Cardiac septum (tissue), 1 donor: ENCODE results near the gene TCEAL4. TPM values are rescaled to one million over a fixed set of nuclear protein-coding genes. Genes with fewer than 3 reads are reported as not detected.

Experiments used
- DNase-seq: peaks from one replicate; pipeline ENCODE4 v3.0.0-alpha.2; 2020; ENCODE audit warnings: low spot score
- intact Hi-C: fragments of 100-400 bp; cut with DNase I; formaldehyde crosslinking; loops from one replicate; pipeline ENCODE4 v1.14.0; 2022
- long read RNA-seq: library from polyadenylated mRNA; unstranded; transcript quantifications from one replicate; pipeline ENCODE4 v2.0.0, GENCODE V29; 2021
- total RNA-seq: library from RNA; stranded (reverse); fragmentation: NEBNext Ultra II Directional; extraction: Animal tissue kit (Norgen Biotek cat#: 25700); gene quantifications from one replicate; pipeline ENCODE4 v1.2.1, GENCODE V29; 2021
- donor health status: DM: no; HTN: no; CAD: no.

TCEAL4 gene
- 68.0 TPM for total RNA-seq
- long read RNA-seq, transcript TCEAL4-212 (3 exons, 1,008 nt): minor isoform, 8 of 93 reads
- long read RNA-seq, transcript TCEAL4-208 (3 exons, 1,273 nt): major isoform, 69 of 93 reads
- long read RNA-seq, partial matches to known transcripts: 0 of 93 reads
- long read RNA-seq, other reads (novel, unspliced or antisense): 12 of 93 reads

DNA sequence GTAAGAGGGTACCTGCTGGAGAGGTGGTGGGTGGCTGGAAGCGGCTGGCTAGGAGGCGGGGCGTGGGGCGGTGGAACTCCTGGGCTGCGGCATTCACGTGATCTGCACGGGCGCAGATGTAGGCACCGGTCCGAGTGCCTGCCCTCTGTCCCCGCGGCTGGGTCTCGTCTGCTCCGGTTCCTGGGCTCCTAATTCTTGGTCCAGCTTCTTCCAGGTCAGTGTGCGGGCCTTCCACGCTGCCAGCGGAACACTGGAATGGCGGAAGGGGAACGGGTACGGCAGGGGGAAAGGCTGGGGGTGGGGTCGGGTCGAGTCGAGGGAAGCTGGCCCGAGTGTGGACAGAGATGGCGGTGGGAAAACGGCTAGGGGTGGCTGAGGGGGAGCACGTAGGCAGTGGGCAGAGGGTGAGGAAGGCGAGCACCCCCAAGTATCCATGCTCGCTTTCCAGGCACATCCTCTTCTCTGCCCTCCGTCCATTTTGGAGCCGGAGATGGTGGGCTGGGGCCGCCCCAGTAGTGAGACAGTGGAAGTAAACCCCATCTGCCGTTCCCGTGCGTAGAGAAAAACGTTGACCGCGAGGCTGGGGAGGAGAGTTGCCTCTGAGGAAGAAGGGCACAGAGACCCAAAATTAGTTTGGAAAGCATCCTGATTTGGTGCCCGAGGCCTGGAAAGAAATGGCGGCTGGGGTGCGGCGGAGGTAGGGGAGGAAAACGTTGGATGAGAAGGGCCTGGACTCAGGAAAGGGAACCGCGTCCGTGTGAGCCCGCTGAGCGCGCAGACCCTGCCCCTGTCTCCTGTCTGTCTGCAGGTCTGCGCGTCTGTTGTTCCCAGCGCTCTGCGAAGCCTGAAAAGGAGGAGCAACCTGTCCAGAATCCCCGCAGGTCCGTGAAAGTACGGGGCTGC lies at the start of gene TCEAL4:
Gene TCEAL4, plus strand, starts transcription at position 105 of the 903 bp plus-strand sequence. CDS start 1,161 bp downstream, outside the sequence.
- DNase-seq: peak; percentile 82
- intact Hi-C loops: no loop called here

DNA sequence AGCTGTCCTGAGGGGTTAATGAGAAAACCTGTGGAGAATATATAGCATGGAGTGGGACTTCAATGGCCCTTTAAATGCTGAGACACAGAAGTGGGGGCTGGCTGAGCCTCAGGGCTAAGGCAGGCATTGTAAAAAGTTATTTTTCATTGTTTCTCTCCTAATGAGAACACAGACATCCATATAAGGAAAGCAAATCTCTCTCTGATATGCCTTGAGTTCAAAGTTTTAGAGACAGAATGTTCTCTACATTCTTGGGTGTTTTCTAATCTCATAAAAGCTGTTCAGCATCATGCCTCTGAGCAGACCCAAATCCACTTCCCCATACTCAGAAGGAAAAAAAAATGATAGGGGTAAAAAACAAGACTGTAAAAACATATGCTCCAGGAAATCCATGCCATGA lies 49.2 kb upstream of the TCEAL4 start:
- intact Hi-C loops: no loop called here

DNA sequence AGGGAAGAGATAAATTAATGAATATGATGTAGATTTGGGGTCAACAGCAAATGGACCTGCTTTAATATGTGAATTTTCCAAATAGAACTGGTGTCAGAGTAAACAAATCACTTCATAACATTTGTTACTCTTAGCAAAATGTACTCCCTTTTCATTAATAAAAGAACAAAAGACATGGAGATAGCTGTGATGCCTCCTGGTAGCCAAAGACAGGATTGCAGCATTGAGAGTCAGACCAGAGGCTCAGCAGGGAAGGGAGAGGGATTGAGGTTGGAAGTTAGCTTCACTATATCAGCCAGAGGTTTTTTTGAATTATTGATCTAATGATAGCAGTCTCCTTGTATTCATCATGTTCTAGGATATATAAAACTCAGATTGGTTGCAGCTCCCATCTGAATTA lies 48.6 kb upstream of the TCEAL4 start:
- intact Hi-C loops: no loop called here

More for the DNA sequence above, 49.2 kb upstream of the TCEAL4 start:
- no peak for DNase-seq

DNA sequence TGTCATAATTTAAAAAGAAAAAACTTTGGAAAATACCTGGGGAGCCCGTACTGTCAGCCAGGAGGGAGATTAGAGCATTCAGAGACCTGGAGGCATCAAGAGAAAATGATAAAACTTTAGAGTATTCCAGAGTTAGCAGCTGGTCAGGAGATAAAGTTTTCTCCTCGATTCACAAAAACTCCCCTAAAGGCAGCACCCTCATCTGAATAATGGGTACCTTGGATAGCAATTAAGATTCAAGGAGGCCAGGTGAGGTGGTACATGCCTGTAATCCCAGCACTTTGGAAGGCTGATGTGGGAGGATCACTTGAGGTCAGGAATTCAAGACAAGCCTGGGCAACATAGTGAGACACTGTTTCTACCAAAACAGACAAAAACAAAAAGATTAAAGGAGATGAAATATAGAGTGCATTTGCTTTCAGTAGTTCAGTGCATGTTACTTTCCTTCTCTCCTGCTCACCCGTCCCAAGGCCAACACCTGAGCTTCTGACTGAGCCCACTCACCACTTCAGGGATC lies 47.4 kb upstream of the TCEAL4 start:
- DNase-seq: no peak
- intact Hi-C loops: no loop called here

More for the DNA sequence above, 48.6 kb upstream of the TCEAL4 start:
- DNase-seq: no peak

DNA sequence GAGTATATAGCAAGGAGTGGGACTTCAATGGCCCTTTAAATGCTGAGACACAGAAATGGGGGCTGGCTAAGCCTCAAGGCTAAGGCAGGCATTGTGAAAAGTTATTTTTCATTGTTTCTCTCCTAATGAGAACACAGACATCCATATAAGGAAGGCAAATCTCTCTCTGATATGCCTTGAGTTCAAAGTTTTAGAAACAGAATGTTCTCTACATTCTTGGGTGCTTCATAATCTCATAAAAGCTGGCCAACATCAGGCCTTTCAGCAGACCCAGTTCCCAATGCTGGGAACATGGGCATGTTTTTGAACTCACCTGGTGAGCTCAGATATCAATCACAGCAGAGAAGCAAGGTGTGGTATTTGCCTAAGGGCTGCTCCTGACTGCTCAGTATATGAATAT lies 46.6 kb upstream of the TCEAL4 start:
- intact Hi-C loops: no loop called here
- no peak for DNase-seq

DNA sequence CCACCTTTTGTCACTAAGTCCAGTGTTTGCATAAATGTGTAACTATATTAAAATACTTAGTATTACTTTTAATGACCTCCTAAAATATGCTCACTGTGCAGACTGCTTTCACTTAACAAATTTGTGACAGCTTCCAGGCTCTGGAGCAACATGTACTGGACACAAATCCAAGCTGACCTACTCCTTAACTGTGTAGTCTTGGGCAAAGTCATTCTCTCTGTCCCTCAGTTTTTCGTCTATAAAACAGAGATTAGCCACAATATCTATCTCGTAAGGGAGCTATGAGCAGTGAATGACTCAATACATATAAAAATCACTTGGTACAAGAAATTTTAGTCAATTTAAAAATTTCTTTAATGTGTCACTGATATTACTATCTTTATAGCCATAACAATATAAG lies 45.6 kb upstream of the TCEAL4 start:
- DNase-seq: no peak
- intact Hi-C loops: no loop called here

DNA sequence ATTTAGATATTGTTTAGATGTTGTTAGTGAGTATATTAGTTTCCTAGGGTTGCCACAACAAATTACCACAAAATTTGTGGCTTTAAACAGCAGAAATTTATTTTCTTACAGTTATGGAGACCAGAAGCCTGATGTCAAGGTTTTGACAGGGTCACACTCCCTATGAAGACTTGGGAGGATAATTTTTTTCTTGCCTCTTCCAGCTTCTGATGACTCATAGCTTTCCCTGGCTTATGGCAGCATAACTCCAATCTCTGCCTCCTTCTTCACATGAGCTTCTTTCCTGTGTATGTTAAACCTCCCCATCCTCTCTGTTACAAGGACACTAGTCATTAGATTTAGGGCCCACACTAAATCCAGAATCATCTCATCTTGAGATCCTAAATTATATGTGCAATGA lies 45.2 kb upstream of the TCEAL4 start:
- intact Hi-C loops: no loop called here

DNA sequence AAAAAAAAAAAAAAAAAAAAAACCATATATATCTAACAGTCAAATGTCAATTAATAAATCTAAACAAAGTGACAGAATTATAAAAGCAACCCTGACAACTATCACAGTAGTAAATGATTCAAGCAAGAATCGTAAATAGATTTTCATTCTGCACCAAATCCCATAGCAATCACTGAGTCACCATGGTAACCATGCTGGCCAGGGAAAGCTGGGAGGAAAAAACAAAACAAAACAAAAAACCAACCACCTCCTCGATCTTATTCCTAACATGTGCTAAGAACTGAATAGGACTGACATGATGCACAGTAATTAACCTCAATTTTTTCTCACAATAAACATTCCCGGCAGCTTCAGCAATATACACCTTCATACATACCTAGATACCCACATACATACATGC lies 35.4 kb upstream of the TCEAL4 start:
- intact Hi-C loops: no loop called here
- DNase-seq: no peak

More for the DNA sequence above, 45.2 kb upstream of the TCEAL4 start:
- DNase-seq: no peak

DNA sequence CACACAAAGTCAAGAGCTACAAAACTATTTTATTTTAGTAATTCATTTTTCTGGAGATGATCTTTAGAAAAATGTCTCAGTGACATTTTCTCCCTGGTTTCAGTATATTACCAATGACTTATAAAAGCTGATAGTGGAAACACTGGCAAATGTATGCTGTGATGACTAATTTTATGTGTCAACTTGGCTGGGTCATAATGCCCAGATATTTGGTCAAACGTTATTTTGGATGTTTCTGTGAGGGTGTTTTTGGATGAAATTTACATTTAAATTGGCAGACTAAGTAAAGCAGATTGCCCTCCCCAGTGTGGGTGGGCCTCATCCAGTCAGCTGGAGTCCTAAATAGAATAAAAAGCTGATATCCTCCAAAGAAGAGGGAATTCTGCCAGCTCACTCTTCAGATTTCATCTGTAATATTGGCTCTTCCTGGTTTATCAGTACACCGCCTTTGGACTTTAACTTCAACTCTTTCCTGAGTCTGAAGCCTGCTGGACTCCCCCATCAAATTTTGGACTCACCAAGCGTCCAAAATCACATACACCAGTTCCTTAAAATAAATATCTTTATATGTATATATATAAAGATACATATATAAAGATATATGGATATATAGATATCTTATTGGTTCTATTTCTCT lies 34.8 kb upstream of the TCEAL4 start:
- intact Hi-C loops: no loop called here
- no peak for DNase-seq

DNA sequence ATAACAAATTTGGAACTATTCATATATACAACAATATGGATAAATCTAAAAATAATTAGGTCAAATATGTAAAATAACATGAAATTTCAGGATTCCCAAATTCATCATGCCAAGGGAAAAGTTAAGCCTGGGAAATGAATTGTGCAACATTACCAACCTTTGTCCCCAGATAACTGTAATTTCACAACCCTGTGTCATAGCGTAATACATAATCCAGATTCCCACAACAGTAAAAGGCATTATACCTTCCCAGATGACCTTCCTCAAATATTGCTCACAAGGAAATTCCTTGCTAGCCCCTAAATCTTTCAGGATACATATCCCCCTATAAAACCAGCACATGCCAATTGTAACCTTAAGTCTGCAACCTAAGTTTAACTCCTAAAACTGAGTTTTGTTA lies 33.1 kb upstream of the TCEAL4 start:
- no peak for DNase-seq
- intact Hi-C loops: no loop called here

DNA sequence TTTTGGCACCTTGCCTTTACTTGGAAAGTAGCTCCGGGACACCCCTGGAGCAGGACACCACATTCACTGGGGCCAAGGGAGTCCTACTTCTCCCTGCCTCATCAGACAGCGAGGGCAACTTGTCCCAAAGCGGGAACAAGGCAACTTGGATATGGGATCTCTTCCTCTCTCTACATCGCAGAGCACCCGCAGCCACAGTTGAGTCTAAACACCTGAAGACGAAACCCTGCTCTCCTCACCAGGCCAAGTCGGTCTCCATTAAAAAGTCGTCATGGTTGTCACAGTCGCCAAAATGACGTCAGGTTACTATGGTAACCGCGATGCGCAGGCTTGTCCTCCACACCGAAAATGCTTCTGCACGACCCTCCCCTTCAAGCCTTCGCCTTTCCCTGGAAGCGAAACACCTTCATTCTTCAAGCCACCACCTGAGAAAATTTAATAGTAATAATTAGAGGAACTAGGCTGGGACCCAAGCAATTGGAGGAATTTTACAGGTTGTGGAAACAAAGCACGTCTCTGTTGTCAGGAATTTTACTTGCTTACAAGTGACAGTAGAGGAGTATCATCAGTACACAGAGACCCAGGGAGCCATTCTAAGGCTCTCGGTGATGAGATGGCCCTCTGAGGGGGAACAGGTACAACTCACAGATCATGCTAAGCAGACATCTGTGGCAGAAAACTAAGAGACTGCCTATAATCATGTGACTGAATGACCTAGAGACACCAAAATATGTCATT lies 30.5 kb upstream of the TCEAL4 start:
- DNase-seq: no peak
- intact Hi-C loops: no loop called here

DNA sequence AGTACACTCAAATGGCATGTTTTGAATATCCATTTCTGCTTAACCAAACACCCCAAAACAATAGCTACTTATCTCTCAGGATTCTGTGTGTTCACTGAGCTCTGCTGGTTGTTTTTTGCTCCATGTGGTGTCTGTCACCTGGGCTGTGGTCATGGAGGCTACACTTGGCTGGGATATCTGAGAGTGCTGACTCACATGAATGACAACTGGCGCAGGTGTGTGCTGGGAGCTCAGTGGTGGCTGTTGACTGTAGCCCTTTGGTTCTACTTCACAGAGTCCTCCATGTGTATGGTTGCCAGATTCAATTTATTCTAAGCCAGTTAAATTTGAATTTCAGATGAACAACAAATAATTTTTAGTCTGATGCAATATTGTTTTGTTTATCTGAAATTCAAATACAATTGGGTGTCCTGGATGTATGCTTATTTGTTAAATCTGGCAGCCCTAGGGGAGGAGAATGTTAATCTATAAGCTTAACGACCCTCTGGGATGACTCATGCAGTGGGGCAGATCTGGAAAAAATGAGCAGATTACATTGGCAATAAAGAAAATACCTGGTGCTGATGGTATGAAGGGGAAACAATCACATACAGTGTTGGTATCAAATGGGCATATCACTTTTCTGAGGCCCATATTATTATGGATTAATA lies 28.2 kb upstream of the TCEAL4 start:
- intact Hi-C loops: no loop called here
- DNase-seq: no peak

DNA sequence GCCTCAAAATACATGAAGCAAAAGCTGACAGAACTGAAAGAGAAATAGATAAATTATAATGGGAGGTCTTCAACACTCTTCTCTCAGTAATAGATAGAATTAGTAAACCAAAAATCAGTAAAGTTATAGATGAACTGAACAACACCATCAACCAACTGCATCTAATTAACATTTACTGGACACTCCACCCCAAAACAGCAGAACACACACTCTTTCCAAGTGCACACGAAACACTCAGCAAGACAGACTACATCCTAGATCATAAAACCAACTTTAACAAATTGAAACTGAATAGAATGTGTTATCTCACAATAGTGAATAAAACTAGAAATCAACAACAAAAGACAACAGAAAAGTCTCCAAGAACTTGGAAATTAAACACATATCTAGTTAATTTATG lies 25.1 kb upstream of the TCEAL4 start:
- intact Hi-C loops: no loop called here
- DNase-seq: no peak

DNA sequence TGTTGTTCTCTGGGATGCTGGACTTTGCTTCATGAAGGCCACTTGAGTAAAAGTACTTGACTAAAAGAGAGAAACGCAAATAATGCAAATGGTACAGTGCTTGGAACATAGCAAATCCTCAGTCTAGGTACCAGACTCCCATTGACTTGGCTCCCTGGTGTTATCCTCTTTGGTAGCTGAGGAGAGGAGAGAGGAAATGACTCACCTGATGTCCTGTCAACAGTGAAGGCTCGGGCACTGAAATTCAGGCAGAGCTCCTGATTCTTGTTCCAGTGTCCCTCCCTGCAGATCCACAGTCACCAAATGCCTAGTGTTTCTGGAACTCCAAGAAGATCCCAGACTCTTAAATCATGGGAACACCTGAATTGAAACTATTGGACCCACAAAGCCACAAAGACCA lies 22.5 kb upstream of the TCEAL4 start:
- intact Hi-C loops: no loop called here
- no peak for DNase-seq

DNA sequence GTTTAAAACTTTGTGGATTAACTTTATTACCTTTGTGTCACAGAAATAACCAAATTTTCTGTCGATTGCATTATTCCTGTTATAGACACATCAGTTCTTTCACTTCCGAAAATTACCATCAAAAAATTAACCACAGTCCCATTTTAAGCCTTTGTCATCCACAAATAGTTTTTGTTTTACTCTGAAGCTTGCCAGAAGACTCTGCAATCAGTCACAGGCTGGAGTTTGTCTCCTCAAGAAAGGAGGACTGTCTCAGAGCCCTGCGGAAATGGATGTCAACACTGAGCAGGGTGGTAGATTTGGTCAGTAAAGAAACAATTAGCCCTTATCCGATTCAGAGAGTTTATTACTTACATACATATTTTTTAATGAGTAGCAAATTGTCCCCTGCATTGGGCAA lies 20.1 kb upstream of the TCEAL4 start:
- no peak for DNase-seq
- intact Hi-C loops: no loop called here

DNA sequence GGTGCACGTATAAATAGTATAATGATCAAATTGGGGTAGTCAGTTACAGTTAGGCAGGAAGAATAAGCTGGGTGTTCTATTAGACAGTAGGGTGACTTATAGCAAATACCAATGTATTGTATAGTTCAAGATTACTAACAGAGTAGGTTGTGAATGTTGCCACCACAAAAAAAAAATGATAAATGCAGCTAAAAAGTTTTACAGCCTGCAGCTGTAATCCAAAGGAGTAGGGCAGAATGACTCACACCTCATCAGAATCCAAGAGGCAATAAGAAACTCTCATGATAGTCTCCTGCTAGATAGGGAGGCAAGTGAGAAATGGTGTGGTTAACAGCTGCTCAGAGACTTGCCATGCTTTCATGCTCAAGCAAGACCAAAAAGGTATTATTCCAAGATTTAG lies 19.6 kb upstream of the TCEAL4 start:
- DNase-seq: no peak
- intact Hi-C loops: no loop called here

DNA sequence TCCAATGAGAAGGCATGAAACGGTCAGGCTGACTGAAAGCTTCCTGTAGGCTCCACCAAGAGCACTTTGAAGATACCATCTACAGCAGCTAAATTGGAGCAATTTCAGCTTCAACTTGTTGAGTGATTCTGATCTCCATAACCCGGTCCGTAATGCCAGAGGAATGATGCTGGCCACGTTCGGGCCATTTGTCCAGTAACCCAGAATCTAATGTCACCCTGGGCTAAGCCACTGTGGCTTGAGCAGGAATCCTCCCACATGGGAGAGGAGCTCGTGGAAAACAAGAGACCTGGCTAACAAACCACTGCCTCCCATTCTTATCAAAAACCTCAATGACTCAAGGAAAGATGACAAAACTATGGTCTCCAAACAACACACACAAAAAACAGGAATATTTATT lies 14.2 kb upstream of the TCEAL4 start:
- intact Hi-C loops: no loop called here
- no peak for DNase-seq

DNA sequence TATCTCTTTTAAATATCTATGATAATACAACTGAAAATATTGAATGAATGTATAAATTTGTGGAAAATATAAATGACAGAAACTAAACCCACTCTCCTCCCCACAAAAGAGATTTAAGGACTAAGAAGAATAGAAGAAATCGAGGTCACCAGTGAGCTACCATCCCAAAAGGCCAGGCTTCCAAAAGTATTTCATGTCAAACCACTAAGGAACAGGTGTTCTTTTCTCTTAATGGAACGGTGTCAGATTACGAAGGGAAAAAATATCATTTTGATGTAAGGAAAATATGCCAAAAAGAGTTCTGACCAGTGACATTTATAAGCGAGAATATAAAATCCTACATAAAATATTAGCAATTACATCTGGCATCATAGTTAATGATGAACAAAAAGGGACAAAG lies 13.6 kb upstream of the TCEAL4 start:
- intact Hi-C loops: no loop called here
- DNase-seq: no peak

DNA sequence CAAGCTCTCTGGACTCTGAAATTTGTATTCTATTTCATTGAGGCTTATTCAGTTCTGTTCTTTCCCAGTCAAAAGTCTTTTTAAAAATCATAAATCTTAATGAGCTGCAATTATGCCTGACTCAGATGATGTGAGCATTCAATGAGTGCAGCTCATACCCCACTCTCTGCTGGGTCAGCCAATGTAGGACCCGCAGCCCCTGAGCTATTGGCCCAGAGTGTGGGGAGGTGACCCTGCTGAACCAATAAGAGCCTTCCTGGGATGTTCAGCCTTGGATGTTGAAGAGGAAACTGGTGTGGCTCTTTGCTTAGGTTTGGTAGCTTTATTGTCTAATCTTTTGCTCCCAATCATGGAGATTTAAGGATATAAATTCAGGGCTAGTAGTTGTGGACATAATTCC lies 12.1 kb upstream of the TCEAL4 start:
- intact Hi-C loops: no loop called here
- no peak for DNase-seq
